ENCODE measurements around the gene B4GALNT1.

- no peak for TF ChIP-seq CTCF (IDR thresholded peaks at IDR 0.05)
- no peak for TF ChIP-seq POLR2A (IDR thresholded peaks at IDR 0.05)
These were observed 33.9 kb upstream of the B4GALNT1 start for GRCh38 chr12:57666897-57667296.
